HG03097 (cell line): ENCODE data around the gene SLC6A12.
"Not testable (repeated sequence)": the region's sequence is repeated elsewhere in the genome, so short reads cannot be mapped to it uniquely, and the experiment has no call there.

Source experiments
- ATAC-seq: cut with Tn5 transposase; IDR thresholded peaks from one replicate; pipeline ENCODE4 v1.9.1; 2021; ENCODE audit not compliant: unreplicated experiment, low FRiP score

SLC6A12 gene

GRCh38 chr12:235967-236366, 22.0 kb upstream of the SLC6A12 start:
- ATAC-seq, result not testable (repeated sequence)

- ATAC-seq, result no peak
Observed at GRCh38 chr12:234891-235415, 21.0 kb upstream of the SLC6A12 start.

GRCh38 chr12:234019-234418, 20.1 kb upstream of the SLC6A12 start:
- ATAC-seq, result no peak

GRCh38 chr12:233615-233968, 19.6 kb upstream of the SLC6A12 start:
- ATAC-seq, result no peak

GRCh38 chr12:232731-233614, 19.0 kb upstream of the SLC6A12 start:
- no peak for ATAC-seq

- no peak for ATAC-seq
Observed at GRCh38 chr12:230925-231671, 17.1 kb upstream of the SLC6A12 start.

GRCh38 chr12:229441-230191, 15.7 kb upstream of the SLC6A12 start:
- ATAC-seq, result no peak

- no peak for ATAC-seq
Observed at GRCh38 chr12:228846-229200, 14.9 kb upstream of the SLC6A12 start.

GRCh38 chr12:227923-228845, 14.2 kb upstream of the SLC6A12 start:
- no peak for ATAC-seq

- ATAC-seq, result no peak
Observed at GRCh38 chr12:227286-227915, 13.4 kb upstream of the SLC6A12 start.

- ATAC-seq, result no peak
Observed at GRCh38 chr12:226401-226800, 12.4 kb upstream of the SLC6A12 start.

- no peak for ATAC-seq
Observed at GRCh38 chr12:225012-225411, 11.1 kb upstream of the SLC6A12 start.

GRCh38 chr12:224330-224729, 10.4 kb upstream of the SLC6A12 start:
- ATAC-seq, result no peak

- ATAC-seq, result no peak
Observed at GRCh38 chr12:223841-224240, 9.9 kb upstream of the SLC6A12 start.

- no peak for ATAC-seq
Observed at GRCh38 chr12:221736-222135, 7.8 kb upstream of the SLC6A12 start.

- ATAC-seq, result no peak
Observed at GRCh38 chr12:220946-221550, 7.1 kb upstream of the SLC6A12 start.

- no peak for ATAC-seq
Observed at GRCh38 chr12:220491-220890, 6.5 kb upstream of the SLC6A12 start.

- ATAC-seq, result no peak
Observed at GRCh38 chr12:219891-220352, 6.0 kb upstream of the SLC6A12 start.
